GM19467 (cell line): ENCODE measurements around the gene CFAP251.

Source experiments
- ATAC-seq: cut with Tn5 transposase; IDR thresholded peaks from one replicate; pipeline ENCODE4 v1.9.1; 2021; ENCODE audit warnings: mild to moderate bottlenecking, moderate library complexity; ENCODE audit not compliant: unreplicated experiment

Gene CFAP251

GRCh38 chr12:121939992-121940766 is 21.8 kb downstream of the CFAP251 start:
- ATAC-seq, result no peak

- no peak for ATAC-seq
Observed at GRCh38 chr12:121942145-121942718, 23.8 kb downstream of the CFAP251 start.

GRCh38 chr12:121943926-121944325 is 25.5 kb downstream of the CFAP251 start:
- no peak for ATAC-seq

- no peak for ATAC-seq
Observed at GRCh38 chr12:121946313-121947025, 28.1 kb downstream of the CFAP251 start.

- ATAC-seq, result no peak
Observed at GRCh38 chr12:121947981-121948380, 29.6 kb downstream of the CFAP251 start.

GRCh38 chr12:121949648-121950397 is 31.4 kb downstream of the CFAP251 start:
- no peak for ATAC-seq

GRCh38 chr12:121953117-121953692 is 34.8 kb downstream of the CFAP251 start:
- no peak for ATAC-seq

GRCh38 chr12:121953695-121954094 is 35.3 kb downstream of the CFAP251 start:
- ATAC-seq, result no peak

GRCh38 chr12:121955258-121956237 is 37.2 kb downstream of the CFAP251 start:
- no peak for ATAC-seq

- no peak for ATAC-seq
Observed at GRCh38 chr12:121957861-121958515, 39.6 kb downstream of the CFAP251 start.

- ATAC-seq, result no peak
Observed at GRCh38 chr12:121958541-121959240, 40.3 kb downstream of the CFAP251 start.

GRCh38 chr12:121960541-121960940 is 42.1 kb downstream of the CFAP251 start:
- ATAC-seq, result no peak

- ATAC-seq, result no peak
Observed at GRCh38 chr12:121961195-121961879, 42.9 kb downstream of the CFAP251 start.

GRCh38 chr12:121963341-121964018 is 45.1 kb downstream of the CFAP251 start:
- no peak for ATAC-seq

GRCh38 chr12:121964813-121965643 is 46.6 kb downstream of the CFAP251 start:
- ATAC-seq, result no peak

GRCh38 chr12:121966959-121967358 is 48.6 kb downstream of the CFAP251 start:
- no peak for ATAC-seq

- no peak for ATAC-seq
Observed at GRCh38 chr12:121968876-121969275, 50.5 kb downstream of the CFAP251 start.
